ENCODE results near the gene ALK. TPM values are rescaled to one million over a fixed set of nuclear protein-coding genes. Genes with fewer than 3 reads are reported as not detected.

The ALK gene
- total and polyA plus RNA-seq, 3 experiments from 2014 or later, result not detected

GRCh38 chr2:29412197-29412925 is 509.0 kb downstream of the ALK start:
- Histone ChIP-seq H3K4me3 (ENCODE audit: low read length) (no peak overlapping the region), H3K27me3 (ENCODE audit: insufficient read depth, low read length, poor library complexity, severe bottlenecking) (no peaks in the 10 kb centered on the region), H3K27ac (ENCODE audit: low read depth, low read length) (no peak overlapping the region), H3K9me3 (ENCODE audit: low read length) (no peaks in the 10 kb centered on the region), H3K36me3 (ENCODE audit: insufficient read depth, low read length) (no peaks in the 10 kb centered on the region), H3K4me1 (ENCODE audit: insufficient read depth, low read length) (no peaks in the 10 kb centered on the region)
- ChIA-PET CTCF (no interaction called here), POLR2A (no interaction called here)
- Mint-ChIP-seq H3K36me3 (no peaks in the 10 kb centered on the region), H3K27me3 (peaks cover 0 to 4% of the 10 kb centered on the region in 2 donors), H3K27ac (no peak overlapping the region), H3K9me3 (no peaks in the 10 kb centered on the region), H3K4me1 (no peaks in the 10 kb centered on the region), H3K4me3 (no peak overlapping the region)
- DNase-seq, result no peak

DNA sequence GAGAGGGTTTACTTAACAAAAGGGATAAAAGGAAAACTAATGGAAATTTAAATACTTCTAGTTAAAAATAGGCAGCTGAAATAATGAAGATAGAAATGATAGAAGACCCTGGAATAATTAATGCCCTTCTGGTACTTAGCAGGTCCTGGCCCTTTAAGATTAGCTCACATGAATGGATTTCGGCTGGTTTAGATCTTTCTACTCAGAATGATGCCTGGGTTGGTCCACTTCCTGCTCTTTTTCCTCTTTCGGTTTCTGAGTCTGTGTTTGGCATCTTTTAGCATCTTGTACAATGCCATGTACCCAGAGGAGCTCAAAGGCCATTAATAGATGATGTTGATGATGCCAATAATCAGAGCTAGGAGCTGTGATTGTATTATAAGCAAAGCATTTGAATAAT is 515.7 kb downstream of the ALK start:
- Histone ChIP-seq H3K4me1 (ENCODE audit: insufficient read depth, low read length) (no peaks in the 10 kb centered on the region), H3K27me3 (ENCODE audit: insufficient read depth, low read length, poor library complexity, severe bottlenecking) (no peaks in the 10 kb centered on the region), H3K4me3 (ENCODE audit: low read length) (no peak overlapping the region), H3K36me3 (ENCODE audit: insufficient read depth, low read length) (no peaks in the 10 kb centered on the region), H3K9me3 (ENCODE audit: low read length) (no peaks in the 10 kb centered on the region), H3K27ac (ENCODE audit: low read depth, low read length) (no peak overlapping the region)
- Mint-ChIP-seq H3K9me3 (no peaks in the 10 kb centered on the region), H3K27me3 (peaks cover 1 to 14% of the 10 kb centered on the region in 2 donors), H3K27ac (no peak overlapping the region), H3K4me1 (peaks cover 0 to 7% (median 4%) of the 10 kb centered on the region in 3 donors), H3K4me3 (no peak overlapping the region), H3K36me3 (no peaks in the 10 kb centered on the region)
- CTCF ChIA-PET, result no interaction called here
- POLR2A ChIA-PET, result no interaction called here
- no peak for DNase-seq

DNA sequence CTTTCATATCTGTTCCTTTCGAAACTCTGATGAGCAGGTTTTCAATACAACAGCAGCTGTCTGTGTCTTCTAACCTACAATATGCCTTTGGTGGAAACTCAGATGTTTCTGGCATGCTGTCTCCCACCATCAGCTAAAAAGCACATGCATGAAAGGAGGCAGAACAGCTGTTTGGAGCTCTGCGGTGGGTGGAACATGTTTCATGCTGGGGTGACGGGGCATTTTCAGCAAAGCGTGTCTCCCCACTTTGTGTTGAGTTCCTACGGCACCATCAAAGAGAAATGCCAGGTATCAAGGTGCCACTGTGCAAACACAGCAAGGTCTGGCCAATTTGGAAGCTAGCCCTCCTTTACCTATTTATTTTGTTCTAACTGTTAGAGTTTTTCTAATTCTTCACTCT is 516.1 kb downstream of the ALK start:
- no peaks in the 10 kb centered on the region for H3K9me3 ChIP-seq (ENCODE audit: low read length)
- H3K27ac Mint-ChIP-seq, result no peak overlapping the region
- H3K4me3 Mint-ChIP-seq, result no peak overlapping the region
- no peaks in the 10 kb centered on the region for H3K36me3 ChIP-seq (ENCODE audit: insufficient read depth, low read length)
- CTCF ChIA-PET, result no interaction called here
- peaks cover 0 to 7% (median 4%) of the 10 kb centered on the region in 3 donors for H3K4me1 Mint-ChIP-seq
- no peak overlapping the region for H3K4me3 ChIP-seq (ENCODE audit: low read length)
- H3K9me3 Mint-ChIP-seq, result no peaks in the 10 kb centered on the region
- H3K27ac ChIP-seq (ENCODE audit: low read depth, low read length), result no peak overlapping the region
- peaks cover 1 to 17% of the 10 kb centered on the region in 2 donors for H3K27me3 Mint-ChIP-seq
- POLR2A ChIA-PET, result no interaction called here
- no peaks in the 10 kb centered on the region for H3K4me1 ChIP-seq (ENCODE audit: insufficient read depth, low read length)
- no peak for DNase-seq
- no peaks in the 10 kb centered on the region for H3K36me3 Mint-ChIP-seq
- H3K27me3 ChIP-seq (ENCODE audit: insufficient read depth, low read length, poor library complexity, severe bottlenecking), result no peaks in the 10 kb centered on the region

DNA sequence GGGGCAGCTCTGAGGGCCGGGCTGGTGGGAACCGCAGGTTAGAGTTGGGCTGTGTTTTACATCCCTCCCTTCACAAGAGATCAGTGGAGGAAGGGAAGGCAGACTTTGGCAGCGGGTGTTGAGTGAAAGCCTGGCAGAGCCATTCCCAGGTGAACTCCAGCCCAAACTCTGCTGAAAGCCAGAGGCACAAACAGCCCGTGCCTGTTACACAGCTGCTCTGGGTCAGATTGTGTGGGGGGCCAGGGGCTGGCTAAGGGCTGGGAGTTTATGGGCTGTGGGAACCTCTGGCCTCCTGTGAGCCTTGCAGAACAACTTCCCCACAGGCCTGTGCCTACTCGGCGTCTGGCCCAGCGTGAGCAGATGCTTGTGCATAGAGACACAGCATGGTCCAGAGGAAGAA is 519.4 kb downstream of the ALK start:
- H3K27ac ChIP-seq (ENCODE audit: low read depth, low read length), result no peak overlapping the region
- no peak overlapping the region for H3K27ac Mint-ChIP-seq
- no peaks in the 10 kb centered on the region for H3K9me3 Mint-ChIP-seq
- no peak overlapping the region for H3K4me3 Mint-ChIP-seq
- ChIA-PET POLR2A (no interaction called here), CTCF (no interaction called here)
- peaks cover 3 to 27% of the 10 kb centered on the region in 2 donors for H3K27me3 Mint-ChIP-seq
- no peaks in the 10 kb centered on the region for H3K9me3 ChIP-seq (ENCODE audit: low read length)
- H3K36me3 ChIP-seq (ENCODE audit: insufficient read depth, low read length), result no peaks in the 10 kb centered on the region
- H3K4me3 ChIP-seq (ENCODE audit: low read length), result no peak overlapping the region
- H3K4me1 Mint-ChIP-seq, result peaks cover 0 to 7% (median 4%) of the 10 kb centered on the region in 3 donors
- H3K4me1 ChIP-seq (ENCODE audit: insufficient read depth, low read length), result no peaks in the 10 kb centered on the region
- no peaks in the 10 kb centered on the region for H3K36me3 Mint-ChIP-seq
- H3K27me3 ChIP-seq (ENCODE audit: insufficient read depth, low read length, poor library complexity, severe bottlenecking), result no peaks in the 10 kb centered on the region
- DNase-seq, result no peak

GRCh38 chr2:29400930-29401653 is 520.3 kb downstream of the ALK start:
- H3K27me3 Mint-ChIP-seq, result peaks cover 4 to 29% of the 10 kb centered on the region in 2 donors
- Histone ChIP-seq H3K4me3 (ENCODE audit: low read length) (no peak overlapping the region), H3K27me3 (ENCODE audit: insufficient read depth, low read length, poor library complexity, severe bottlenecking) (no peaks in the 10 kb centered on the region), H3K36me3 (ENCODE audit: insufficient read depth, low read length) (no peaks in the 10 kb centered on the region), H3K27ac (ENCODE audit: low read depth, low read length) (no peak overlapping the region), H3K4me1 (ENCODE audit: insufficient read depth, low read length) (no peaks in the 10 kb centered on the region), H3K9me3 (ENCODE audit: low read length) (no peaks in the 10 kb centered on the region)
- CTCF ChIA-PET, result no interaction called here
- POLR2A ChIA-PET, result no interaction called here
- H3K27ac Mint-ChIP-seq, result no peak overlapping the region
- peaks cover 0 to 7% (median 4%) of the 10 kb centered on the region in 3 donors for H3K4me1 Mint-ChIP-seq
- no peak overlapping the region for H3K4me3 Mint-ChIP-seq
- H3K36me3 Mint-ChIP-seq, result no peaks in the 10 kb centered on the region
- no peaks in the 10 kb centered on the region for H3K9me3 Mint-ChIP-seq
- no peak for DNase-seq

- Histone ChIP-seq H3K4me1 (ENCODE audit: insufficient read depth, low read length) (no peaks in the 10 kb centered on the region), H3K9me3 (ENCODE audit: low read length) (no peaks in the 10 kb centered on the region), H3K36me3 (ENCODE audit: insufficient read depth, low read length) (no peaks in the 10 kb centered on the region), H3K27me3 (ENCODE audit: insufficient read depth, low read length, poor library complexity, severe bottlenecking) (no peaks in the 10 kb centered on the region), H3K4me3 (ENCODE audit: low read length) (no peak overlapping the region), H3K27ac (ENCODE audit: low read depth, low read length) (no peak overlapping the region)
- peaks cover 3 to 41% of the 10 kb centered on the region in 2 donors for H3K27me3 Mint-ChIP-seq
- no peak overlapping the region for H3K4me3 Mint-ChIP-seq
- no peaks in the 10 kb centered on the region for H3K9me3 Mint-ChIP-seq
- POLR2A ChIA-PET, result no interaction called here
- no peaks in the 10 kb centered on the region for H3K4me1 Mint-ChIP-seq
- no peak overlapping the region for H3K27ac Mint-ChIP-seq
- CTCF ChIA-PET, result interaction anchor here (1.2 to 1.3 kb wide), 2 partner anchors 10 to 12 kb away, joined by 3 read pairs; no protein-coding TSS in a partner anchor
- DNase-seq, result no peak
- no peaks in the 10 kb centered on the region for H3K36me3 Mint-ChIP-seq
Observed at GRCh38 chr2:29398384-29399237, 522.8 kb downstream of the ALK start.

DNA sequence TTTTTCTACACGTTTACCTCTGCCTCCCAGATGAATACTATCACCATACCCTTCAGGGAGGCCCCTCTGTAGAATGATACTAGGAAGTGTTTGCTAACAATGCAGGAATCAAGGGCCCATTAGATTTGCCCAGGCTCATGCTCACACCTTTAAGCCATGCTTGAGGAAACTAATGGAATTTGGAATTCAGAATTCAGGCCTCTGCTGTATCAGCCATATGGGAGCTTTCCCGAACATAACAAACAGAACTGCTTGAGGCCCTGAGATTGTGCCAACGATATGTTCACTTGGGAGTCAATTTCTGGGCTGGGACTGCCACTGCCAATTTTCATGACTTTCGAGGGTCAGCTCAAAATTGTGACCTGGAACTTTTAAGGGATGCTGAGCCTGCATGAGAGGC is 523.7 kb downstream of the ALK start:
- Histone ChIP-seq H3K27me3 (ENCODE audit: insufficient read depth, low read length, poor library complexity, severe bottlenecking) (no peaks in the 10 kb centered on the region), H3K4me3 (ENCODE audit: low read length) (no peak overlapping the region), H3K4me1 (ENCODE audit: insufficient read depth, low read length) (no peaks in the 10 kb centered on the region), H3K27ac (ENCODE audit: low read depth, low read length) (no peak overlapping the region), H3K36me3 (ENCODE audit: insufficient read depth, low read length) (no peaks in the 10 kb centered on the region), H3K9me3 (ENCODE audit: low read length) (no peaks in the 10 kb centered on the region)
- Mint-ChIP-seq H3K27ac (no peak overlapping the region), H3K27me3 (peaks cover 9 to 42% of the 10 kb centered on the region in 2 donors), H3K36me3 (no peaks in the 10 kb centered on the region), H3K4me3 (no peak overlapping the region), H3K9me3 (no peaks in the 10 kb centered on the region), H3K4me1 (no peaks in the 10 kb centered on the region)
- CTCF ChIA-PET, result interaction anchor here (1.2 to 1.3 kb wide), 2 partner anchors 9 to 11 kb away, joined by 3 read pairs; no protein-coding TSS in a partner anchor
- POLR2A ChIA-PET, result no interaction called here
- no peak for DNase-seq

DNA sequence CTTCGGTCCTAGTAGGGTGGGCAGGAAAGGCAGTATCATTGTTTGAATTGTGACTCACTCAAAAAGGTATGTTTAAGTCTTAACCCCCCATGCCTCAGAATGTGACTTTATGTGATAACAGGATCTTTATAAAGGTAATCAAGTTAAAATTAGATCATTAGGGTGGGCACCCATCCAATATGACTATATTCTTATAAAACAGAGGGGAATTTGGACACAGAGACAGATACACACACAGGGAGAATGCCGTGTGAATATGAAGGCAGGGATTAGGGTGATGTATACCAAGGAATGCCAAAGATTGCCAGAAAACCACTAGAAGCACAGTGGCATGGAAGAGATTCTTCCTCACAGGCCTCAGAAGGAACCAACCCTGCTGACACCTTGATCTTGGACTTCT is 524.3 kb downstream of the ALK start:
- no peaks in the 10 kb centered on the region for H3K4me1 ChIP-seq (ENCODE audit: insufficient read depth, low read length)
- no peak for DNase-seq
- no peak overlapping the region for H3K4me3 ChIP-seq (ENCODE audit: low read length)
- H3K27ac ChIP-seq (ENCODE audit: low read depth, low read length), result no peak overlapping the region
- H3K4me3 Mint-ChIP-seq, result no peak overlapping the region
- no peaks in the 10 kb centered on the region for H3K4me1 Mint-ChIP-seq
- no peaks in the 10 kb centered on the region for H3K27me3 ChIP-seq (ENCODE audit: insufficient read depth, low read length, poor library complexity, severe bottlenecking)
- peaks cover 9 to 42% of the 10 kb centered on the region in 2 donors for H3K27me3 Mint-ChIP-seq
- no peaks in the 10 kb centered on the region for H3K36me3 Mint-ChIP-seq
- no peak overlapping the region for H3K27ac Mint-ChIP-seq
- no peaks in the 10 kb centered on the region for H3K36me3 ChIP-seq (ENCODE audit: insufficient read depth, low read length)
- POLR2A ChIA-PET, result no interaction called here
- CTCF ChIA-PET, result interaction anchor here (1.2 kb wide), 1 partner anchor 9 kb away, joined by 3 read pairs; no protein-coding TSS in a partner anchor
- no peaks in the 10 kb centered on the region for H3K9me3 ChIP-seq (ENCODE audit: low read length)
- H3K9me3 Mint-ChIP-seq, result no peaks in the 10 kb centered on the region
